Peyer's patch (tissue), 4 donors: ENCODE results near the gene HMCN1.
"Not testable (repeated sequence)": the region's sequence is repeated elsewhere in the genome, so short reads cannot be mapped to it uniquely, and the experiment has no call there.

Source experiments
- POLR2A ChIP-seq, 2 donors: fragments of 450-650 bp; IDR thresholded peaks; one replicate each; pipeline ENCODE4 v1.5.1; 2017; ENCODE audit warnings: antibody characterized with exemption in 2 of 2, mild to moderate bottlenecking in 2 of 2, moderate library complexity in 2 of 2
- TF ChIP-seq, protein P1 (sequence below), 6 experiments: fragments of 450-650 bp in 4 of 6; fragments of 200-600 bp in 2 of 6; sonication (generic) in 1 of 6; IDR thresholded peaks; one replicate each; pipeline ENCODE4 v1.5.1; 2017 to 2019; ENCODE audit warnings: antibody characterized with exemption in 6 of 6, mild to moderate bottlenecking in 3 of 6, moderate library complexity in 1 of 6

DNA sequence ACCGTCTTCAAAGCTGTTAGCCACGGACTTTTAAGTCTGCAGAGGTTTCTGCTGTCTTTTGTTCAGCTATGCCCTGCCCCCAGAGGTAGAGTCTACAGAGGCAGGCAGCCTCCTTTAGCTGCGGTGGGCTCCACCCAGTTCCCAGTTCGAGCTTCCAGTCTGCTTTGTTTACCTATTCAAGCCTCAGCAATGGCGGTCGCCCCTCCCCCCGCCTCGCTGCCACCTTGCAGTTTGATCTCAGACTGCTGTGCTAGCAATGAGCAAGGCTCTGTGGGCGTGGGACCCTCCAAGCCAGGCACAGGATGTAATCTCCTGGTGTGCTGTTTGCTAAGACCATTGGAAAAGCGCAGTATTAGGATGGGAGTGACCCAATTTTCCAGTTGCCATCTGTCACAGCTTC, 49.7 kb downstream of the HMCN1 start:
- TF ChIP-seq, protein P1, sequence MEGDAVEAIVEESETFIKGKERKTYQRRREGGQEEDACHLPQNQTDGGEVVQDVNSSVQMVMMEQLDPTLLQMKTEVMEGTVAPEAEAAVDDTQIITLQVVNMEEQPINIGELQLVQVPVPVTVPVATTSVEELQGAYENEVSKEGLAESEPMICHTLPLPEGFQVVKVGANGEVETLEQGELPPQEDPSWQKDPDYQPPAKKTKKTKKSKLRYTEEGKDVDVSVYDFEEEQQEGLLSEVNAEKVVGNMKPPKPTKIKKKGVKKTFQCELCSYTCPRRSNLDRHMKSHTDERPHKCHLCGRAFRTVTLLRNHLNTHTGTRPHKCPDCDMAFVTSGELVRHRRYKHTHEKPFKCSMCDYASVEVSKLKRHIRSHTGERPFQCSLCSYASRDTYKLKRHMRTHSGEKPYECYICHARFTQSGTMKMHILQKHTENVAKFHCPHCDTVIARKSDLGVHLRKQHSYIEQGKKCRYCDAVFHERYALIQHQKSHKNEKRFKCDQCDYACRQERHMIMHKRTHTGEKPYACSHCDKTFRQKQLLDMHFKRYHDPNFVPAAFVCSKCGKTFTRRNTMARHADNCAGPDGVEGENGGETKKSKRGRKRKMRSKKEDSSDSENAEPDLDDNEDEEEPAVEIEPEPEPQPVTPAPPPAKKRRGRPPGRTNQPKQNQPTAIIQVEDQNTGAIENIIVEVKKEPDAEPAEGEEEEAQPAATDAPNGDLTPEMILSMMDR (IDR thresholded peaks at IDR 0.05) = not testable (repeated sequence)
- TF ChIP-seq POLR2A (IDR thresholded peaks at IDR 0.05) = not testable (repeated sequence)
